GM23248 (cell line): ENCODE measurements around the gene FAM114A2. TPM values are rescaled to one million over a fixed set of nuclear protein-coding genes. Genes with fewer than 3 reads are reported as not detected.

Experiments used
- DNase-seq: peaks from one replicate; pipeline ENCODE4 v3.0.0-alpha.2; 2015
- H2AFZ ChIP-seq: fragments of 200-600 bp; sonication (generic); 2 replicates; pipeline ENCODE4 v1.6.1; 2016; ENCODE audit warnings: antibody characterized with exemption
- H3F3A ChIP-seq: fragments of 200-600 bp; sonication (generic); 2 replicates; pipeline ENCODE4 v1.6.1; 2016; ENCODE audit warnings: mild to moderate bottlenecking, antibody characterized with exemption, mixed run types; ENCODE audit not compliant: insufficient read depth
- H3K27ac ChIP-seq: fragments of 200-600 bp; sonication (generic); 2 replicates; pipeline ENCODE4 v1.5.1; 2016; ENCODE audit warnings: mild to moderate bottlenecking
- H3K27me3 ChIP-seq: fragments of 200-600 bp; sonication (generic); replicated peaks from 2 replicates; pipeline ENCODE4 v1.6.1; 2016; ENCODE audit warnings: mild to moderate bottlenecking; ENCODE audit not compliant: insufficient read depth
- H3K36me3 ChIP-seq: fragments of 200-600 bp; sonication (generic); 2 replicates; pipeline ENCODE4 v1.6.1; 2016; ENCODE audit warnings: low read depth, mild to moderate bottlenecking
- H3K4me1 ChIP-seq: fragments of 200-600 bp; sonication (generic); 2 replicates; pipeline ENCODE4 v1.6.1; 2016; ENCODE audit warnings: mild to moderate bottlenecking; ENCODE audit not compliant: insufficient read depth
- H3K4me2 ChIP-seq: fragments of 200-600 bp; sonication (generic); one replicate; pipeline ENCODE4 v1.6.1; 2016; ENCODE audit warnings: mild to moderate bottlenecking; ENCODE audit not compliant: unreplicated experiment
- H3K4me3 ChIP-seq: fragments of 200-600 bp; sonication (generic); 2 replicates; pipeline ENCODE4 v1.5.1; 2016; ENCODE audit warnings: mild to moderate bottlenecking
- H3K79me2 ChIP-seq: fragments of 200-600 bp; sonication (generic); 2 replicates; pipeline ENCODE4 v1.6.1; 2016; ENCODE audit warnings: mild to moderate bottlenecking; ENCODE audit not compliant: insufficient read depth
- H3K9ac ChIP-seq: fragments of 200-600 bp; sonication (generic); 2 replicates; pipeline ENCODE4 v1.6.1; 2016; ENCODE audit warnings: mild to moderate bottlenecking
- H3K9me2 ChIP-seq: fragments of 200-600 bp; sonication (generic); 2 replicates; pipeline ENCODE4 v1.6.1; 2016; ENCODE audit warnings: mixed run types, mild to moderate bottlenecking, moderate library complexity; ENCODE audit not compliant: insufficient read depth
- H3K9me3 ChIP-seq: fragments of 200-600 bp; sonication (generic); one replicate; pipeline ENCODE4 v1.6.1; 2017; ENCODE audit warnings: low read depth
- H4K20me1 ChIP-seq: fragments of 200-600 bp; sonication (generic); 2 replicates; pipeline ENCODE4 v1.6.0; 2016; ENCODE audit not compliant: insufficient read depth
- EZH2 ChIP-seq: fragments of 200-600 bp; sonication (generic); IDR thresholded peaks from 2 replicates; pipeline ENCODE4 v1.6.1; 2018; ENCODE audit warnings: antibody characterized with exemption, mild to moderate bottlenecking; ENCODE audit not compliant: insufficient read depth, poor library complexity, severe bottlenecking
- EZH2phosphoT487 ChIP-seq: fragments of 200-600 bp; sonication (generic); IDR thresholded peaks from 2 replicates; pipeline ENCODE4 v1.6.1; 2018; ENCODE audit warnings: antibody characterized with exemption, moderate library complexity, mild to moderate bottlenecking, low read depth; ENCODE audit not compliant: insufficient read depth
- WGBS, 2 experiments: methylation state at CpG; one replicate each; pipeline ENCODE4 v1.1.6; 2015 to 2017; ENCODE audit warnings: low lambda C conversion rate in 2 of 2, low coverage in 1 of 2; ENCODE audit errors: missing lambda C conversion rate in 2 of 2; 5-methylcytosine and 5-hydroxymethylcytosine counted together
- in situ Hi-C: fragments of 300-500 bp; cut with MboI; formaldehyde crosslinking; loops from 2 replicates; pipeline ENCODE4 v1.15.0; 2020
- polyA plus RNA-seq: library from polyadenylated mRNA; unstranded; fragments of >200 nt; fragmentation: Nextera tagmentation; extraction: Ambion mirVana; gene quantifications from 2 replicates; pipeline ENCODE4 v1.2.1, GENCODE V29; 2016
- total RNA-seq: library from RNA; depleted of rRNA; stranded (reverse); fragments of >200 nt; shearing (Covaris generic); gene quantifications from 2 replicates; pipeline ENCODE4 v1.2.3, GENCODE V29; 2014

Gene FAM114A2
- total and polyA plus RNA-seq, 2 experiments from 2014 or later = 20.2 to 27.0 TPM

- DNase-seq = peak; percentile 55
- no peaks in the 10 kb centered on the region for H3K36me3 ChIP-seq
- H3K4me3 ChIP-seq = no peak overlapping the region
- no peaks in the 10 kb centered on the region for H3K9me3 ChIP-seq
- H4K20me1 ChIP-seq = 0 out of 2 replicates have a peak, but pooled peaks cover 3% of the 10 kb centered on the region
- 23 to 24% methylated on average over 2 of the region's 2 CpGs for WGBS, 2 experiments
- peaks cover 19% of the 10 kb centered on the region for H3K4me1 ChIP-seq
- peaks cover 100% of the 10 kb centered on the region for H3K79me2 ChIP-seq
- no peaks in the 10 kb centered on the region for H3K27me3 ChIP-seq
- no peak overlapping the region for H2AFZ ChIP-seq
- no peaks in the 10 kb centered on the region for H3K9me2 ChIP-seq
- in situ Hi-C loops = no loop called here
- H3F3A ChIP-seq = peaks cover 21% of the 10 kb centered on the region
- H3K27ac ChIP-seq = no peak overlapping the region
- peak overlapping the region; percentile 61 for H3K4me2 ChIP-seq
- TF ChIP-seq EZH2 (no peak), EZH2phosphoT487 (no peak)
- no peak overlapping the region for H3K9ac ChIP-seq
Observed at GRCh38 chr5:154042766-154043165, 4.1 kb upstream of the FAM114A2 start.

GRCh38 chr5:154039458-154039829 lies 734 bp upstream of the FAM114A2 start:
- Histone ChIP-seq H3K36me3 (no peaks in the 10 kb centered on the region), H3F3A (peaks cover 22% of the 10 kb centered on the region), H3K9ac (peak overlapping the region; percentile 90), H3K79me2 (peaks cover 100% of the 10 kb centered on the region), H4K20me1 (no peaks in the 10 kb centered on the region), H3K27ac (no peak overlapping the region), H3K9me3 (no peaks in the 10 kb centered on the region), H2AFZ (peak overlapping the region; percentile 98), H3K4me3 (peak overlapping the region; percentile 97), H3K27me3 (no peaks in the 10 kb centered on the region), H3K4me1 (peaks cover 21% of the 10 kb centered on the region), H3K9me2 (no peaks in the 10 kb centered on the region), H3K4me2 (peak overlapping the region; percentile 94)
- DNase-seq = no peak
- no peak for TF ChIP-seq EZH2phosphoT487
- no peak for TF ChIP-seq EZH2
- WGBS, 2 experiments = 0% methylated on average over 1 of the region's 1 CpG
- in situ Hi-C loops = no loop called here

GRCh38 chr5:154038261-154038706 lies 426 bp downstream of the FAM114A2 start:
- H3K4me3 ChIP-seq = peak overlapping the region; percentile 97
- H3K4me2 ChIP-seq = peak overlapping the region; percentile 94
- peaks cover 98% of the 10 kb centered on the region for H3K79me2 ChIP-seq
- in situ Hi-C loops = no loop called here
- DNase-seq = peak; percentile 56
- peak overlapping the region; percentile 74 for H3K27ac ChIP-seq
- H3K9ac ChIP-seq = peak overlapping the region; percentile 90
- TF ChIP-seq EZH2 (no peak), EZH2phosphoT487 (no peak)
- H3F3A ChIP-seq = peaks cover 22% of the 10 kb centered on the region
- no peaks in the 10 kb centered on the region for H4K20me1 ChIP-seq
- H2AFZ ChIP-seq = peak overlapping the region; percentile 98
- H3K27me3 ChIP-seq = no peaks in the 10 kb centered on the region
- H3K4me1 ChIP-seq = peaks cover 21% of the 10 kb centered on the region
- 1 to 3% methylated on average over 21 to 22 of the region's 22 CpGs for WGBS, 2 experiments
- no peaks in the 10 kb centered on the region for H3K9me3 ChIP-seq
- H3K36me3 ChIP-seq = peaks cover 6% of the 10 kb centered on the region; the same call in 1 of the 2 replicates
- H3K9me2 ChIP-seq = no peaks in the 10 kb centered on the region

- H3K4me1 ChIP-seq = peaks cover 10% of the 10 kb centered on the region
- no peak for DNase-seq
- H4K20me1 ChIP-seq = no peaks in the 10 kb centered on the region
- no peak overlapping the region for H3K9ac ChIP-seq
- no peaks in the 10 kb centered on the region for H3K27me3 ChIP-seq
- 98 to 99% methylated on average over 3 of the region's 3 CpGs for WGBS, 2 experiments
- peaks cover 64% of the 10 kb centered on the region for H3K79me2 ChIP-seq
- H3K4me2 ChIP-seq = no peak overlapping the region
- H3K36me3 ChIP-seq = peaks cover 7% of the 10 kb centered on the region; the same call in 1 of the 2 replicates
- no peak for TF ChIP-seq EZH2
- no peak for TF ChIP-seq EZH2phosphoT487
- H3F3A ChIP-seq = peaks cover 7% of the 10 kb centered on the region; the same call in 1 of the 2 replicates
- no peak overlapping the region for H3K4me3 ChIP-seq
- no peaks in the 10 kb centered on the region for H3K9me2 ChIP-seq
- in situ Hi-C loops = no loop called here
- no peak overlapping the region for H3K27ac ChIP-seq
- H2AFZ ChIP-seq = no peak overlapping the region
- no peaks in the 10 kb centered on the region for H3K9me3 ChIP-seq
Observed at GRCh38 chr5:154034944-154035343, 3.8 kb downstream of the FAM114A2 start.
